GM21526 (cell line): ENCODE results near the gene STK10.
A peak's percentile ranks its signal among the peaks of the same experiment; 100 is the strongest.

Experiments
- ATAC-seq: cut with Tn5 transposase; IDR thresholded peaks from one replicate; pipeline ENCODE4 v1.9.1; 2021; ENCODE audit warnings: moderate library complexity; ENCODE audit not compliant: unreplicated experiment, low FRiP score

Gene STK10

DNA sequence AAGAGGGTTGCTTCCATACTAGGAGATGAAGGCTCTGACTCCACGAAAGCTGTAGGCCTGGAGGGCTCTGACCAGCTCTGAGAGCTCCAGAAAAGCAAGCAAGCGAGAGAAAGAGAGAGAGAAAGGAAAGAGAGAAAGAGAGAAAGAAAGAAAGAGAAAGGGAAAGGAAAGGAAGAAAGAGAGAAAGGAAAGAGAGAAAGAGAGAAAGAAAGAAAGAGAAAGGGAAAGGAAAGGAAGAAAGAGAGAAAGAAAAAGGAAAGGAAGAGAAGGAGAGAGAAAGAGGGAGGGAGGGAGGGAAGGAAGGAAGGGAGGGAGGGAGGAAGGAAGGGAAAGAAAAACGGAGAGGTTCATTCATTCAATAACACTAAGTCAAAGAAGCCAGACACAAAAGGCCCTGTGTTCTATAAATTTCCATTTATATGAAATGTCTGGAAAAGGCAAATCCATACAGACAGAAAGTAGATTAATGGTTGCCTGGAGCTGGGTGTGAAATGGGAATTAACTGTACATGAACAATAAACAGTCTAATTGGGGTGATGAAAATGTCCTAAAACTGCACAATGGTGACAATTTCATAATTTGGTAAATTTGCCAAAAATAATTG, 1.8 kb upstream of the STK10 start:
- no peak for ATAC-seq

DNA sequence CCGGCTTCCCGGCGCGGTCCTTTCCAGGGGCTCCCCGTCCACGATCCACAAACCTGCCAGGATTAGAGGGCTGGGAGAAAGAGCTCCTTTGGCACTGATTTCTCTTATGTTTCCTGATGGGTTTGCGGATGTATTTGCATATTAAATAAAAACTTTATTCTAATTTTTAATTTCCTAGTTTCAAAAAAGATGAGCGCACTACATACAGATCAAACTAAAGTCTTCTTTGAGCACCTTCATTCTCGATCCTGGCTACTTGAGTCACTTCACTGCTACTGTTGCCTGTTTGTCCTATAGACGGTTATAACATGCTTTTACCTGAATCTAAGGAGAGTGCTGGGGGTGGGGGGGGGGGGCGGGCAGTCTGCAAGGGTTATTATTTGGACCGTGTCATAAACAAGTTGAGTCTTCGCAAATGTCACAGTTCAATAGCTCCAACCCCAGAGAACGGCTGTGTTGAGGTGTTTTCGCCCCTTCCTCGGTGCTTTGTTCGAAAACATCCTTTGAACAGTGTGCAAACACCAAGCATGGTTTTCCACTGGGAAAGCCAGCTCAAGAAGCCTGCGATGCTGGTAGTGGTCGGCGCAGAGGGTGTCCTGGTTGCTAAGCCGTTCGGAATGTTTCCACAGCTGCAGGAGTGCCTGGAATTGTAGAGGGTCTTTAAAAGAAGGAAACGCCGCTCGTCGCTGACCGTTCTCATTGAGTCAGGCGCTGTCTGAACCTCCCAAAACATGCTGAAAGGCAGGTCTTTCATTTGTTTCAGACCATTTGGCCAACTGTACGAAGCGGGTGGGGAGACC, 1.1 kb upstream of the STK10 start:
- ATAC-seq = no peak

DNA sequence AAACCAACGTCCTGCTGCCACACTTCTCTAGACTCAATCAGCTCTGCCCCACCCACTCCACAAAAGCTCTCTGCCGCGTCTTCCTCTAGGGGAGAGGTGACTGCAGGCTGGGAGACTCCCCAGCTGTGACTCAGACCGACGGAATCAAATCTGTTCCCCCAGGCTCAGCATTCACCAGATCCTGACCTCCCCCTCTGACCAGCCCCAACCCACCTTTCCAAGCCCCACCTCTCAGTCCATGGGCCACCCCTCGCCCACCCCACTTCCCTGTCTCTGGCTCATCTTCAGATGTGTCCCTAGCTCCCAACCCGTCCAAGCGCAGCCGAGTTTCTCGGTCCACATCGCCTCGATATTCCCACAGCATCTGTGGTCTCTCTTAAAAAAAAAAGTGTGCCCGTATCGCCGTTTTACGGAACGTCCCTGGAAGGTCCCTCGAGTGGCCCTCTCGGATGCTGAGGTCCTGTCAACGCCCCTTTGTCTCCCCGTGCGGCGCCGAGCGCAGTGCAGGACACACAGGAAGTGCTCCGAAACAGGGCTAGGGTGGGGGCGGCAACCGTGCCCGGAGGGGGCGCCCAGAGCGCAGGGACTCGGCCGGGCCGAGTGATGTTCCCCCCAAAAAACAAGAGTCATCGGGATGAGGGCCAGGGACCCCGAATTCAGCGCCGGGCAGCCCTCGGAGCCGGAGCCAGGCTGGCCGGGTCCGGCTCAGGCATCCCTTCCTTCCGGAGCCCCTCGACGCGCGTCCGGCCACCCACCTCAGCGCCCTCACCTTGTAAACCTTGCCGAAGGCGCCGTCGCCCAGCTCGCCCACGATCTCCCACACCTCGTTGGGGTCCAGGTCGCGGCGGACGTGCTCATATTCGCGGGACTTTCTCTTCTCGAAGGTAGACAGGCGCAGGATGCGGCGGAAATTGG, 649 bp downstream of the STK10 start:
- peak; percentile 28 for ATAC-seq

DNA sequence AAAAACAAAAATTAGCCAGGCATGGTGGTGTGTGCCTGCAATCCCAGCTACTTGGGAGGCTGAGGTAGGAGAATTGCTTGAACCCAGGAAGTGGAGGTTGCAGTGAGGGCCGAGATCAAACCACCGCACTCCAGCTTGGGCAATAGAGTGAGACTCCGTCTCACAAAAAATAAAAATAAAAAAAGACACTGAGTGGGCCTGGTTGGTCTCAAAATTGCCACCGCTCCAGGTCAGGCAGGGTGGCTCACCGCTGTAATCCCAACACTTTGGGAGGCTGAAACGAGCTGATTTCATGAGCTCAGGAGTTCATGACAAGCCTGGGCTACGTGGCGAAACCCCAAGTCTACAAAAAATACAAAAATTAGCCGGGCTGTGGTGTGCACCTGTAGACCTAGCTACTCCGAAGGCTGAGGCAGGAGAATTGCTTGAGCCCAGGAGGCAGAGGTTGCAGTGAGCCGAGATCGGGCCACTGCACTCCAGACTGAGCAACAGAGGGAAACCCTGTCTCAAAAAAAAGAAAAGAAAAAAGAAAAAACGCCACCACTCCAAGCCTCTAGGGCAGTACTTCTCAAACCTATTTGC, 1.8 kb downstream of the STK10 start:
- no peak for ATAC-seq

DNA sequence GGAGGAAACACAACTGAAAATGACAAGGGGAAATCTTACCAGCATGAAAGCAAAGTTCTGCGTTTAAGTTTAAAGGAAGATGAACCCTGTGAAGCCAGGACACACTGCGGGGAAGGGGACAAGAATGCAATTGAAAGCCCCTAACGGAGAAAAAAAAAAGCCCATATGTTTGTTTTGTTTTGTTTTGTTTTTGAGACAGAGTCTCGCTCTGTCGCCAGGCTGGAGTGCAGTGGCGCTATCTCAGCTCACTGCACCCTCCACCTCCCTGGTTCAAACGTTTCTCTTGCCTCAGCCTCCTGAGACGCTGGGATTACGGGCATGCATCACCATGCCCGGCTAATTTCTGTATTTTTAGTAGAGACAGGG, 2.9 kb downstream of the STK10 start:
- ATAC-seq = no peak

DNA sequence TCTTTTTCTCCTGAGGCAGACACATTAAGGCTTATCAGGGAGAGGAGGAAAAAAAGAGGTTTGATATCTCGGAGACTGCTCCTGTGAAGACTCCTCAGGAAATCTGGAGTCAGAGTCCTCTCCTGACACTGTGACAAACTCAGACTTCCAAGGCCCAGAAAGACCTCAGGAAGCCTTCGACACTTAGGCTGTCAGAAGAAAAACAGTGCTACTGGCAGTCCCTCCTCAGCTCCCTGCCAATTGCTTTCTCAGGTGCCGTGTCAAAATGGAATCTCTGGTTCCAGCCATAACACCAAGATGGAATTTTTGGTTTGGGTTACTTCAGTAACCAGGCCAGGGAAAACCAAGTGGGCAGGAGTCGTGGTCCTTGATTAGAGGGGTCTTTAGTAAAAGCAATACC, 4.1 kb downstream of the STK10 start:
- ATAC-seq = no peak

DNA sequence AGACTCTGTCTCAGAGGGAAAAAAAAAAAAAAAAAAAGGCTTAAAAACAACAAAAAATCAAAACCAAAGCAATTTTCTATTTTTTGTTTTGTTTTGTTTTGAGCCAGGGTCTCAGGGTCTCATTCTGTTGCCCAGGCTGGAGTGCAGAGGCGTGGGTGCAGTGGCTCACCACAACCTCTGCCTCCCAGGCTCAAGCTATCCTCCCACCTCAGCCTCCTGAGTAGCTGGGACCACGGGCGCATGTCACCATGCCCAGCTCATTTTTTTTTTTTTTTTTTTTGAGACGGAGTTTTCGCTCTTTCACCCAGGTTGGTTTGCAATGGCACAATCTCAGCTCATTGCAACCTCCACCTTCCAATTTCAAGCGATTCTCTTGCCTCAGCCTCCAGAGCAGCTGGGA, 5.7 kb downstream of the STK10 start:
- no peak for ATAC-seq

DNA sequence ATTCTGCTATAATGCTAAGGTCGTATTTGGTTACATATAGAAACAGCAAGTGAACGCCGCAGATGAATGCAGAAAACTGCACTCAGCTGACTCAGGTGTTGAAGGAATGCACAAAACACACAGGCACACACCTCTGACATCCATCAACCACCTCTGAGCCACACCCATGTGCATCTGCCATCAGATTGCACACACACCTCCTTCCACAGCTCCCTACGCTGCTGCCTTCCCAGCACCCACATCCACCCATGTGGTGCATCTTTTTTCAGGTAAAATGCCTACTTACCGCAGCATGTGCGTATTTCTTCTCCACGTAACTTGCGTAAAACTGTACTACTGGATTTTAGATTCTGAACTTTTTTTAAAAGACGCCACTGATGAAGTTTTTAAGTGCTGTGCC, 7.1 kb downstream of the STK10 start:
- ATAC-seq = no peak

DNA sequence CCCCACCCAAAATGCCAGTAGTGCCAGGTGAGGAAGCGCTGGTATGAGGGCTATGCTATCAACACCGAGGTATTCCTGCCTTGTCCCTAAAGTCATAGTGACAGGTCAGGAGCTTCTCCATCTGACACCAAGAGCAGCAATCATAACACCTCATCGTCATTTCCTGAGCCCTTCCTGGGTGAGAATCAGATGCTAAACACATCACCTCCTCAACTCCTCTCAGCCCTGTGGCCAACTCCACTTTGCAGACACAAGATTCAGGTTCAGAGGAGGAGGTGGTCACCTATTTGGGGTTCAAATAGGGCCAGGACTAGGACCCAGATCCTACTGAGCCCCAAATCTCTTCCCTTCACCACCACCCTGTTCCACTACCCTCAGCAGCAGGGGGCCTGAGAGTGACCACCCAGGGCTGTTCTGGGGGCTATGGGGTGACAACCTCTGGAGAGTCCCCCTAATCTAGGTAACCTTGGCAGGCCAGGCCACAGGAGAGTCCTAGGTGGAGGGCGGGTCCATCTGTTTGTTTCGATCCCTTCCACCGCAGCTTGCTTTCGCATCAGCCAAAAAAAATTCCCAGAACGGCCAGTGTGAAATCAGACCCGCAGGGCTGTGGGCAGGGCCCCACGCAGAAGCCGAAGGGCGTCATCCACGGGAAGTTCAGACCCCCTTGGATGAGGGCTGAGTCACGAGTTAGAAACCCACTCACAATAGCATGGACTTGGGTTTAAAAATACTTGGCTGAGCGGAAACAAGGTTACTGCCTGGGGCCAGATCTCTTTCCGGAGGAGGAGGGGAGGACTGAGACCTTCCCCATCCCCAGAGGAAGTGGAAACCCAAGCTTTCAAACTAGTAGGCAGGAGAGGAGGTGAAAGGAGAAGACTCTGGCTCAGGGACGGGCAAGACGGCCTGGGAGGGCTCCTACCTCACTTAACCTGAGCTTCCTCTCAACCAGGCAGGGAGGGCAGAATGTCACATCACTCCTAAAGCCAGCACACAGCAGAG, 8.7 kb downstream of the STK10 start:
- peak; percentile 32 for ATAC-seq

DNA sequence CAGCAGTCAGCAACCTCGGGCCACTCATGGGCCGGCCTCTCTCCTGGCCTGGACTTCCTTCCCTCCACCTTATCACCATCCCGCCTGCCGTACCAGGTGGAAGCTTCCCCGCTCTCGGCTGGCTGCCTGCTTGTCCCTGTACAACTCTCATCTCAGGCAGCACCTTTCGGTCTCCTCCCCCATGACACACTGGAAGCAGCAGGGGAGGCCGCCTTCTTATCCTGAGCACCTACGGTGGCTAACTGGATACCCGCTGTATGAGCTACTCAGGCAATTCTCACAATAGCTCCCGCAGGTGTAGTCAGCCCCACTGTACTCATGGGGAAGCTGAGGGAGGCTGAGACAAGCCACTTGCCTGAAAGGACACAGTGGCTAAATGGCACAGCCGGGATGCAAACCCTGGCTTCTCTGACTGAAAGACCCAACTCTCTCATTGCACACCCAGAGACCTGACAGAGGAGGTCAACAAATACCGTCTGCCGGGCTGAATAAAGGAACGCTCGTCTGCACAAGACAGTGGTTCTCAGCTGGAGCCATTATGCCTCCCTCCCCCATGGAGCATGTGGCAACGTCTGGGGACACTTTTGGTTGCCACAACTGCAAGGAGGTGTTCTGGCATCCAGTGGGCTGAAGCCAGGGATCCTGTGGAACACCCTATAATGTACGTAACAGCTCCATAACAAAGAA, 9.6 kb downstream of the STK10 start:
- no peak for ATAC-seq

DNA sequence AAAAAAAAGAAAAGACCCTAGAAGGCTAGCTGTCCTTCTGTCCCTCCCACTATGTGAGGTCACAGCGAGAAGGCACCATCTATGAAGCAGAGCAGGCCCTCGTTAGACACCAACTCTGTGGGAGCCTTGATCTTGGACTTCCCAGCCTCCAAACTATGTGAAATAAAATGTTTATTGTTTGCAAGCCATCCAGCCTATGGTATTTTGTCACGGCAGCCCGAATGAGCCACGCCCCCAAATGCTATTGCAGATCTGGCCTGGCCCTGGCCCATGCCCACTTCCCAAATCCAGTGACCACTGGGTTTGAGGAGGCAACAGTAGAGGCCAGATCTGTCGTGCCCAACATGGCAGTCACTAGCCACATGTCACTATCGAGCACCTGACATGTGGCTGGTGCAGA, 10.8 kb downstream of the STK10 start:
- no peak for ATAC-seq

DNA sequence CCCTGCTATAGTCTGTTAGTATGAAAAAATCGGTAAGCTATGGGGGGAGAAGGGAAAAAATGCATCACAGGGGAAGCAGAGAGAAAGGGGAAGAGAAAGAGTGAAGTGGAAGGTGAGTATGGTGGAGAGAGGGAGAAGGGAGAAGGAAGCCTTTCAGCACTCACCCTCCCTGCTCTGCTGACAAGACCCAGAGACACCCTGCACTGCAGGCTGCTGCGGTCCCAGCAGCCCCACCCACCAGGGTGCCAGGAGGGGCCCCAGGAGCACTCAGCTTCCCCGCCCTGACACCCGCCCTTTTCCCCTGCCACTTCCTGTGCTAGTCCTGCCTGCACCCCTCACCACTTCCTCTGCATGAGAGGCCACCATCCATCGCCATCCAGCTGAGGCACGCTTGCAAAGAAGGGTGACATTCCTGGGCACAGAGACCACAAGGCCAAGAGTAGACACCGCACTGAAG, 12.7 kb downstream of the STK10 start:
- peak; percentile 54 for ATAC-seq

DNA sequence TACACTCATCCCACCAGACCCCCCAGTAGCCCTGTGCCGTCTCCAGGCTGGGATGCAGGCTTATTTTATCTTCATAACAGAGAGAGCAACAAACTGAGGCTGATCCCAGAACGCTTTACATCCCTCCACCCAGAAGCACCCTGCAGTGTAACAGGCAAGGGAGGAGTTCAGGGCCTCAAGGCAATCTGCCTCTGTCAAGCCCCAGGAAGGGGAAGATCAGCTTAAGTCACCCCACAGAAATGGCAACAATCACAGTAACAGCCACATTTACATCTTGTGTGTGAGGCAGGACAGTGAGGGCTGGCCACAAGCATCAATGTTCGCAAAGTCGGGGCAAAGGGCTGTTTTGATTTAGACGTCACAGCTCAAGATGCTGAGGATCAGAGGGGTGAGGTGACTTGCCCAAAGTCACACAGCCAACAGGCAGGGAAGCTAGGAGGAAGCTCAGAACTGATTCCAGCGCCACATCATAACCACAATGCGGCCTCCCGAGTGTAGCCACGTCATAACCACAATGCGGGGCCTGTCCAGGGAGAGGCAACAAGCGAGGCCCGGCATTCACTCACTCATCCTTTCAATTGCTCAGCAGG, 14.4 kb downstream of the STK10 start:
- ATAC-seq = no peak

DNA sequence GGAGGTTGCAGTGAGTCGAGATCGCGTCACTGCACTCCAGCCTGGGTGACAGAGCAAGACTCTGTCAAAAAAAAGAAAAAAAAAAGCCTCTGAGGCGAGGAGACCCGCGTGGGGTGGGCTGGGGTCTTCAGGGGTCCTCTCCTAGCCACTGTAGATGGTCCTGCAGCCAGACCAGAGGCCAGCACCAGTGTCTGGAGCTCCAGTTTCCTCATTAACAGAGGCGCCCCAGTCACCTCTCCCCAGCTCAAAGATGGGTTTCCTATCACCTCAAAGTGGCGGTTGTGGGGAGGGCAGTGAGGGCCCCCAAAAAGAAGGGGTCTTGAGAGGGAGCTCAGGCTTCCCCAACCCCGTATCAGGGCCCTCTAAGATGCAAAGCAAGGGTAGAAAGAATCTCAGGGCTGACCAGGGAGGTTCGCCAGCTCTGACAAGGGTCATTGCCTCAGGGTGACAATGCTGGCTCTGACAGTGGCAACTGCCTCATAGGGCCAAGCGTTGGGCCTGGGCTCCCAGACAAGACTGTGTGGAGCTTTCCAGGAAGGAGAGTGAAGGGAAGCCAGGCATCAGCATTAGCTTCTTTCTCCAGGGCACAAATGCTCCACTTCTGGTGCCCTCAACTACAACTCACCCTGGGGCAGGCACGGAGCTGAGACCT, 15.0 kb downstream of the STK10 start:
- no peak for ATAC-seq

DNA sequence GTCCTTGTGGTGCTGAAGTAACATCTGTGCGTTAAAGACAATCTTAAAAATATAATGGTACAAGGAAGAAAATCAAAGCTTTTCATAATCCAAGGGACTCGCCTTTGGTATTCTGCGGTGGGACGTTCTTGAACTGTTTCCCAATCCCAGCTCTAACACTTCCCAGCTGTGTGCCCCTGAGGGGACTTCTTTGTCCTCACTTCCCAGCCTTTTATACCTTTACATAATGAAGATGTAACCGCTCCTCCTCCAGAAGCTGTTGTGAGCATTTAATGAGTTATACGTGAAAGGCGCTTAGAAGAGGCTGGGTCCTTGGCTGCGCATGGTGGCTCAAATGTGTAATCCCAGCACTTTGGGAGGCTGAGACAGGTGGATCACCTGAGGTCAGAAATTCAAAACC, 16.9 kb downstream of the STK10 start:
- ATAC-seq = no peak

DNA sequence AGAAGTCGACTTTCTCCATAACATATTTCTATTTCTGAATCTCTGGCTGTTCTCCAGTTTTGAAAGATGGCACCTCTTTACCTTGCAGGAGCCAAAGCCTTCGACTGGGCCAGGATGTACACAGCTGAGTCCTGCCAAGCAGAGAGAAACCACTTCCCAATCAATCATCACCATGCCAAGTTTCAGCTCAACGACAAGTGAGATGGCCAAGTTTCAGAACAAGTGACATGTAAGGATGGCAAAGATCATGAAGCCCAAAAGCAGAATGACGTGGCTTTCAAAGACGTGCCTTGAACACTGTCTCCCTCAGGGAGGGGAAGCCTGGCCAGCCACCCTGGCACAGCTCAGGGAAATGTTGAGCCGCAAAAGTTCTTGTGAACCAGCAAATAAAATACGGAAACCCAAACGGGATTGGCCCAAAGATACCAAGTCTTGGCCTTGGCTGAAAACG, 17.7 kb downstream of the STK10 start:
- ATAC-seq = no peak

DNA sequence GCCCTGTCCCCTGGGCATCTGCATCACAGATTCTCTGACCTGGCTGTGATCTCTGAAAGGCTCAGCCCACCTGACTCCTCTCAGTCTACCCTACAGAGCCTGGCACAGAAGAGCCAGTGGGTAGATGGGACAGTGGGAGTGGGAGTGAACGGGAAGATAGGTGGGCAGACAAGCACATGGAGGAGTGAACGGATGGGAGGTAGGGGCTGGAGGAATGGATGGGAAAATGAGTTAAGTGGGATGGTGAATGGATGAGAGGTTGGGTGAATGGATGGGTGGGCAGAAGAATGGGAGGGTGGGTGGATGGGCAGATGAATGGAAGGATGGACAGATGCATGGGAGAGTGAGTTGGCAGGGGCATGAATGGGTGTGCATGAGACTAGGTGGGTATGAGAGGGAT, 18.8 kb downstream of the STK10 start:
- no peak for ATAC-seq

DNA sequence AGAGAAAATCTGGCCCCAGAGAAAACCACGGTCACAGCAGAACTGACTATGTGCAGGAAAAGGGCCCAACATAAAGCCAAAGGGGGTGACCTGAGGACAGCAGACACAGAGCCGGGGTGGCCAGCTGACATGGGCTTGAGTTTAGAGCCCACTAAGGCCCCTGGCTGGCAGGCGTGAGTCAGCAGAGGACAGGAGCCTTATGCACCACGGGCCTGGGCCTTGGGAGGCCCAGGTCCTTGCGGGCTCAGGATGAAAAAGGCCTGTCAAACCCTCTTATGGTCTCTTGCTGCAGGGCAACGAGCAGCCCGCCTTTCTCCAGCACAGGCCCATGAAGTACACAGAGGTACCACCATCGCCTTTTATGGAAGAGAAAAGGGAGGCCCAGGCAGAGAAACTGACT, 19.7 kb downstream of the STK10 start:
- no peak for ATAC-seq
